Vagina (tissue), 2 donors: Measurements from ENCODE around the gene SF3B6. TPM values are rescaled to one million over a fixed set of nuclear protein-coding genes. Genes with fewer than 3 reads are reported as not detected.

Experiments
- DNase-seq, 2 donors: peaks; one replicate each; pipeline ENCODE4 v3.0.0-alpha.2; 2017; ENCODE audit errors: extremely low spot score in 2 of 2
- H3K27ac ChIP-seq: fragments of 200-600 bp; sonication (generic); one replicate; pipeline ENCODE4 v1.5.1; 2019
- H3K27me3 ChIP-seq: fragments of 200-600 bp; sonication (generic); one replicate; pipeline ENCODE4 v1.5.1; 2019
- H3K36me3 ChIP-seq, 2 donors: fragments of 200-600 bp; sonication (generic); one replicate each; pipeline ENCODE4 v1.5.1; 2017 to 2019
- H3K4me1 ChIP-seq: fragments of 200-600 bp; sonication (generic); one replicate; pipeline ENCODE4 v1.5.1; 2019
- H3K4me3 ChIP-seq, 2 donors: fragments of 200-600 bp; sonication (generic); 1 replicate in 1 of 2; 2 replicates in 1 of 2; pipeline ENCODE4 v1.5.1; 2016 to 2019
- H3K9me3 ChIP-seq: fragments of 200-600 bp; sonication (generic); one replicate; pipeline ENCODE4 v1.5.1; 2019
- POLR2A ChIP-seq, 2 donors: fragments of 450-650 bp; IDR thresholded peaks; one replicate each; pipeline ENCODE4 v1.6.1; 2017; ENCODE audit warnings: antibody characterized with exemption in 2 of 2, mild to moderate bottlenecking in 2 of 2, moderate library complexity in 2 of 2
- POLR2AphosphoS5 ChIP-seq, 2 donors: sonication (generic); formaldehyde crosslinking; IDR thresholded peaks; one replicate each; pipeline ENCODE4 v1.9.0; 2017; ENCODE audit warnings: antibody characterized with exemption in 2 of 2, mild to moderate bottlenecking in 2 of 2, low read depth in 1 of 2; ENCODE audit not compliant: insufficient read depth in 1 of 2
- intact Hi-C: fragments of 100-400 bp; cut with DNase I; formaldehyde crosslinking; loops from one replicate; pipeline ENCODE4 v1.15.1; 2023
- total RNA-seq: library from RNA; depleted of rRNA; stranded (reverse); fragments of >200 nt; gene quantifications from one replicate; pipeline ENCODE4 v1.2.3, GENCODE V29; 2016
- TF ChIP-seq, protein P1 (sequence below), 3 experiments: fragments of 450-650 bp in 2 of 3; fragments of 200-600 bp in 1 of 3; sonication (generic) in 1 of 3; IDR thresholded peaks; one replicate each; pipeline ENCODE4 v1.5.1; 2017 to 2019; ENCODE audit warnings: antibody characterized with exemption in 3 of 3, mild to moderate bottlenecking in 2 of 3, moderate library complexity in 2 of 3

Gene SF3B6
- total RNA-seq, 1 donor from 2014 or later: 82.3 TPM

DNA sequence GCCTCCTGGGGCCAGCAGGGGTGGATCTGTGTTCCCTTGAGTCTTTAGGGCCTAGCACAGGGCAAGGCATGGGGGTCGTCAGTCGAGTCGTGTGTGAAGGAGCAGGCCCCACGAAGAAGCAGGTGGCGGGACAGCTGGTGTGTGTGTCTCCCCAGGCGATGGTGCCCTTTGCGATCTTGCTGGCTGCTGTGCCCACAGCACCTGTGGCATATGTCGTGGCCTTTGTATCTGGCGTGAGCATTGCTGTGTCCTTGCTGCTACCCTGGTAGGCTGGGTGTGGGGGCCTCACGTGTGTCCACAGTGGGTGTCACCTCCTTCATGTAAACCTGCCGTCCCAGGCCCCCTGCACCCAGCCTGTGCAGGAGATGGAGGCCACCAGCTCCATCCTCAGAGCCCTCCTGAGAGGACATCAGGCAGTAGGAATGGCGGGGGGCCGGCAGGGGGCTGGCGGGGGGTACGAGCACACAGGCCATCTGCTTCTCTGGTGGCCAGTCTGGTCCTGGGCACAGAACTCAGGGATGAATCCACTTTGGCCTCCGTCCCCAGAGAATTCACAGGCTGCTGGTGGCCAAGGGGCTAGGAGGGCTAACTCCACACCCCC is 53.1 kb downstream of the SF3B6 start:
- no peaks in the 10 kb centered on the region for H3K27me3 ChIP-seq
- H3K9me3 ChIP-seq: no peaks in the 10 kb centered on the region
- H3K27ac ChIP-seq: no peak overlapping the region
- no peaks in the 10 kb centered on the region for H3K4me1 ChIP-seq
- TF ChIP-seq POLR2A (IDR thresholded peaks at IDR 0.05) (no peak), POLR2AphosphoS5 (IDR thresholded peaks at IDR 0.05; ENCODE audit: insufficient read depth in 1 of 2, low read depth in 1 of 2) (no peak)
- TF ChIP-seq, protein P1, sequence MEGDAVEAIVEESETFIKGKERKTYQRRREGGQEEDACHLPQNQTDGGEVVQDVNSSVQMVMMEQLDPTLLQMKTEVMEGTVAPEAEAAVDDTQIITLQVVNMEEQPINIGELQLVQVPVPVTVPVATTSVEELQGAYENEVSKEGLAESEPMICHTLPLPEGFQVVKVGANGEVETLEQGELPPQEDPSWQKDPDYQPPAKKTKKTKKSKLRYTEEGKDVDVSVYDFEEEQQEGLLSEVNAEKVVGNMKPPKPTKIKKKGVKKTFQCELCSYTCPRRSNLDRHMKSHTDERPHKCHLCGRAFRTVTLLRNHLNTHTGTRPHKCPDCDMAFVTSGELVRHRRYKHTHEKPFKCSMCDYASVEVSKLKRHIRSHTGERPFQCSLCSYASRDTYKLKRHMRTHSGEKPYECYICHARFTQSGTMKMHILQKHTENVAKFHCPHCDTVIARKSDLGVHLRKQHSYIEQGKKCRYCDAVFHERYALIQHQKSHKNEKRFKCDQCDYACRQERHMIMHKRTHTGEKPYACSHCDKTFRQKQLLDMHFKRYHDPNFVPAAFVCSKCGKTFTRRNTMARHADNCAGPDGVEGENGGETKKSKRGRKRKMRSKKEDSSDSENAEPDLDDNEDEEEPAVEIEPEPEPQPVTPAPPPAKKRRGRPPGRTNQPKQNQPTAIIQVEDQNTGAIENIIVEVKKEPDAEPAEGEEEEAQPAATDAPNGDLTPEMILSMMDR (IDR thresholded peaks at IDR 0.05): no peak
- peak in 1 of 2 donors; percentile 79 for DNase-seq
- H3K4me3 ChIP-seq: no peak overlapping the region
- peaks cover 0 to 11% of the 10 kb centered on the region in 2 donors for H3K36me3 ChIP-seq
- intact Hi-C loops: no loop called here

DNA sequence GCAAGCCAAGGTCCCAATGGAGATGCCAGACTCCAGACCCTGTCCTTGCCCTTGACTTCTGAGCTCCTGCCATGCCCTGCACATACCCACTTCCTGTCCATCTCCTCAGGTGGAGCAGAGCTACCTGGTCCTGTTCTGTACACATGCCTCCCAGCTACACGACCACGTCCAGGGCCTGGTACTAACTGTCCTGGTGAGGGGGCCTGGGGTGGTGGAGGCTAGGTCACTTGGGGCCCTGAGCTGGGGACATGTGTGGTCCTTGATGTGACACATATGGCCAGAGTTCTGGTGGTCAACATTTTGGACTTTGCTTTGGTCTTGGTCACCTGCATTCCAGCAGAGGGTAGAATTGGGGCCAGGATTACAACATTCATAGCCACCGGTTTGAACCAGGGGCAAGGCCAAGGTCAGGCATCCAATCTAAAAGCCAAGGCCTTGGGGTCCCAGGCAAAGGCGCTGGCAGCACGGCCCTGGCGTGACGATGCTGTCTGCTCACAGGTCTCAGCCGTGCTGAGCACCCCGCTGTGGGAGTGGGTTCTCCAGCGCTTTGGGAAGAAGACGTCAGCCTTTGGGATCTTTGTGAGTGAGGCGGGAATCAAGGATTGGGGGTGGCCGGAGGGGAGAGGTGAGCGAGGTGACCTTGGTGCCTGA is 53.7 kb downstream of the SF3B6 start:
- peaks cover 0 to 9% of the 10 kb centered on the region in 2 donors for H3K36me3 ChIP-seq

DNA sequence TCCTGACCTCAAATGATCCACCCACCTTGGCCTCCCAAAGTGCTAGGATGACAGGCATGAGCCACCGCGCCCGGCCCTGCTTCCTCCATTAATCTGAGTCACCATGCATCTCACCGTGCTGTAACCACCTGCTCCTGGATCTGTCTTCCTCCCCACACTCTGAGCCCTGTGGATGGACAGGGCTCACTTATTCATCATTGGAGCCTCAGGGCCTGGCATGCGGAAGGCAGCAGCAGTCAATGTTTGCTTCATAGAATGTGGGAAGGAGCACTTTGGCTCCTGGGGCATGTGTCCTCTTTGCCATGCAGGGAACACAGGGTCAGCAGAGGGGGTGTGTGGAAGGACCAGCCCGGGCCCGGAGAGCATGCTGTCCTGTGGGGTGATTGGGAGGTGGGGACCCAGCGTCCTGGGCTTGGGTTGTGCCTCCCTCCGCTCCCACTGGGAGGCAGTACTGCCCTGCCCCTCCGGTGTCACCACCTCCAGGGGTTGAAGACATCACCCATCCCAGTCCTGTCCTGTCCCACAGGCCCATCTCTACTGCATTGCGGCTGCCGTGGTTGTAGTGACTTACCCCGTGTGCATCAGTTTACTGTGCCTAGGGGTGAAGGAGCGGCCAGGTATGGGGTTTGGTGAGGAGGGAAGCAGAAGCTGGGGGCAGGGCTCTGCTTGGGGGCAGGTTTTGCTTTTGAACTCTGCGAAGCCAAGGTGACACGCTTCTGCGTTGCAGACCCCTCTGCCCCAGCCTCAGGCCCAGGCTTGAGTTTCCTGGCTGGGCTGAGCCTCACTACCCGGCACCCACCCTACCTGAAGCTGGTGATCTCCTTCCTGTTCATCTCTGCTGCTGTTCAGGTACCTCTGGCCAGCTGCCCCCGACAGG is 54.8 kb downstream of the SF3B6 start:
- Histone ChIP-seq H3K27me3 (no peaks in the 10 kb centered on the region), H3K4me1 (no peaks in the 10 kb centered on the region), H3K27ac (no peak overlapping the region), H3K9me3 (no peaks in the 10 kb centered on the region), H3K36me3 (peaks cover 0 to 5% of the 10 kb centered on the region in 2 donors), H3K4me3 (no peak overlapping the region)
- intact Hi-C loops: no loop called here
- TF ChIP-seq POLR2A (IDR thresholded peaks at IDR 0.05) (no peak), POLR2AphosphoS5 (IDR thresholded peaks at IDR 0.05; ENCODE audit: insufficient read depth in 1 of 2, low read depth in 1 of 2) (no peak)
- TF ChIP-seq, protein P1 (IDR thresholded peaks at IDR 0.05): no peak
- peak in 1 of 2 donors; percentile 82 for DNase-seq

More for the DNA sequence above, 53.7 kb downstream of the SF3B6 start:
- Histone ChIP-seq H3K4me1 (no peaks in the 10 kb centered on the region), H3K9me3 (no peaks in the 10 kb centered on the region), H3K27ac (no peak overlapping the region), H3K4me3 (no peak overlapping the region), H3K27me3 (no peaks in the 10 kb centered on the region)
- no peak for DNase-seq
- intact Hi-C loops: no loop called here
- no peak for TF ChIP-seq POLR2AphosphoS5 (IDR thresholded peaks at IDR 0.05; ENCODE audit: insufficient read depth in 1 of 2, low read depth in 1 of 2)

DNA sequence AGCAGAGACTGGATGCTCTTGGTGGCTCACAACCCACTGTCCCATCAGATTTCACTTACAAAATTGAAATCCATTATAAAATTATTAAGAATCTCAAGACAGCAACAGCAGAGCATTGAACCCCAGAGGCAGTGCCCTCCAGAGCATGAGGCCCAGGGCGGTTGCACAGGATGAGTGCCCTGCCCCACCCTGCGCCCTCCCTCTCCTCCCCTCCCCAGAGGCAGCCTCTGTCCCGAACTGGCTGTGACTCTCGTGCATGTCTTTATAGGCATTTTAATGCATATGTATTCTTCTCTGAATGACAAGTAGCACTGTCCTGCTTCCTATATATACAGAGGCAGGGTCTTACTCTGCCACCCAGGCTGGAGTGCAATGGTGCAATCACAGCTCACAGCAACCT is 55.9 kb downstream of the SF3B6 start:
- Histone ChIP-seq H3K27ac (no peak overlapping the region), H3K4me1 (no peaks in the 10 kb centered on the region), H3K27me3 (no peaks in the 10 kb centered on the region), H3K4me3 (no peak overlapping the region), H3K9me3 (no peaks in the 10 kb centered on the region), H3K36me3 (no peaks in the 10 kb centered on the region)
- DNase-seq: no peak
- intact Hi-C loops: no loop called here
- TF ChIP-seq, protein P1 (IDR thresholded peaks at IDR 0.05): no peak
- no peak for TF ChIP-seq POLR2AphosphoS5 (IDR thresholded peaks at IDR 0.05; ENCODE audit: insufficient read depth in 1 of 2, low read depth in 1 of 2)
- no peak for TF ChIP-seq POLR2A (IDR thresholded peaks at IDR 0.05)

DNA sequence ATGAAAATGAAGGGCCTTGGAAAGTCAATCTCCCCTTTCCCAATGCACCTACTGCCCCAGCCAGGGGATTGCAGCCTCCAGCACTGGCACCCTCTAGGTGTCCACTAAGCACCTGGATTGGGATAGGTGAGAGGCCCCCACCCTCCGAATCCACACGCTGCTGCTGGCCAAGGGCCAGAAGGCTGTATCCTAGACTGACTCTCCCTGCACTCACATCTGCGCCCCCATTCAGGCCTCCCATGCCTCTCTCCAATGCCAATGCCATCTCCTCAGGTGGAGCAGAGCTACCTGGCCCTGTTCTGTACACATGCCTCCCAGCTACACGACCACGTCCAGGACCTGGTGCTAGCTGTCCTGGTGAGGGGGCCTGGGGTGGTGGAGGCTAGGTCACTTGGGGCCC is 56.4 kb downstream of the SF3B6 start:
- no peaks in the 10 kb centered on the region for H3K4me1 ChIP-seq
- no peak overlapping the region for H3K4me3 ChIP-seq
- no peak for DNase-seq
- H3K27ac ChIP-seq: no peak overlapping the region
- no peaks in the 10 kb centered on the region for H3K36me3 ChIP-seq
- intact Hi-C loops: no loop called here
- H3K9me3 ChIP-seq: no peaks in the 10 kb centered on the region
- no peak for TF ChIP-seq POLR2AphosphoS5 (IDR thresholded peaks at IDR 0.05; ENCODE audit: insufficient read depth in 1 of 2, low read depth in 1 of 2)
- TF ChIP-seq, protein P1 (IDR thresholded peaks at IDR 0.05): no peak
- TF ChIP-seq POLR2A (IDR thresholded peaks at IDR 0.05): no peak
- H3K27me3 ChIP-seq: no peaks in the 10 kb centered on the region
